ENCODE results near the gene DEFB124. TPM values are rescaled to one million over a fixed set of nuclear protein-coding genes. Genes with fewer than 3 reads are reported as not detected.

DEFB124 gene
- total RNA-seq, 4 donors from 2014 or later: not detected

DNA sequence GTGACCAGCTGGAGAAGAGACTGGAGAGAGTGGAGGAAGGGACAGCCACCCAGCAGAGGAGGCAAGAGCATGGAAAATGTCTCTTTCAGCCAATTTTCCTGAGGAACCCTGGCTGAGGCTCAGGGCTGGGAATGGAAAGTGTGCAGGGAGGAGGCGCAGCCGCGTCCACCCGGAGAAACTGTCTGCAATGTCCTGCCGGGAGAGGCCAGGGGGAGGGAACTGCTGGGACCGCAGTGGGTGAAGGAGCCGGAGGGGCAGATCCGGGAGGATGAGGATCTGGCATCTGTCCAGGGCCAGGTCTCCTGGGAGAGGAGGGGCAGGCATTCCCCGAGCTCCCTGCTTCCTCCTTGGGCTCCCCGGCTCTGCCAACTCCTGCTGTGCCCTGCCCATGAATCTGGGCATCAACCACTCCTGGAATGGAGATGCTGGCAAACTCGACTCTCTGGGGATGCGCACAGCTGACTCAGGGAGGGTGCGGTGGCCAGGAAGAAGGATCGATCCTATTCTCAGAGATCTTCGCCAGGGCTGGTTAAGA lies 21.9 kb upstream of the DEFB124 start:
- Histone ChIP-seq H3K27me3 (no peaks in the 10 kb centered on the region), H3K4me1 (peaks cover 14% of the 10 kb centered on the region), H3K27ac (no peak overlapping the region), H3K36me3 (no peaks in the 10 kb centered on the region), H3K9me3 (no peaks in the 10 kb centered on the region), H3K4me3 (no peak overlapping the region)
- DNase-seq (ENCODE audit: low spot score in 2 of 2): peak; percentile 81 to 84
- 19% methylated on average over 15 of the region's 15 CpGs for WGBS
- TF ChIP-seq EP300 (IDR thresholded peaks at IDR 0.05) (no peak), CTCF (IDR thresholded peaks at IDR 0.05) (no peak), POLR2AphosphoS5 (IDR thresholded peaks at IDR 0.05) (no peak), POLR2A (IDR thresholded peaks at IDR 0.05) (no peak)

GRCh38 chr20:31494131-31494530 lies 19.2 kb upstream of the DEFB124 start:
- Histone ChIP-seq H3K36me3 (no peaks in the 10 kb centered on the region), H3K27me3 (no peaks in the 10 kb centered on the region), H3K9me3 (no peaks in the 10 kb centered on the region), H3K27ac (no peak overlapping the region), H3K4me3 (no peak overlapping the region), H3K4me1 (peaks cover 14% of the 10 kb centered on the region)
- TF ChIP-seq CTCF (IDR thresholded peaks at IDR 0.05) (peak in 1 of 2 donors; percentile 35), EP300 (IDR thresholded peaks at IDR 0.05) (no peak)
- no peak for DNase-seq (ENCODE audit: low spot score in 2 of 2)
- 59% methylated on average over 2 of the region's 2 CpGs for WGBS

DNA sequence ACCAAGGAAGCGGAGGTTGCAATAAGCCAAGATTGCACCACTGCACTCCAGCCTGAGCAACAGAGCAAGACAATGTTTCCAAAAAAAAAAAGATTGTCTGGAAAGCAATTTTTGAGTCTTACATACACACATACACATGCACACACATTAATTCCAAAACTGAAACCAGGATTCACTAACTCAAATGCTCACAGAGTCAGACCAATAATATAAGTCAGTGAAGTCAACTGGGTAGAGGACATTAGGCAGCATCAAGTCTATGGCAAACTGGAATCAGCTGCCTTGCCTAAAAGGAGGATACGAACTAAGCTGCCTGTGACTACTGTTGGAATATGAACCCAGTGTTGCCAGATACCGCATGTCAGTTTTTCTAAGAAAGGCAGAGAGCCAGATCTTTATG lies 15.8 kb upstream of the DEFB124 start:
- DNase-seq (ENCODE audit: low spot score in 2 of 2): no peak
- TF ChIP-seq POLR2A (IDR thresholded peaks at IDR 0.05) (no peak), POLR2AphosphoS5 (IDR thresholded peaks at IDR 0.05) (no peak), EP300 (IDR thresholded peaks at IDR 0.05) (no peak), CTCF (IDR thresholded peaks at IDR 0.05) (no peak)
- peaks cover 2% of the 10 kb centered on the region for H3K27me3 ChIP-seq
- H3K4me3 ChIP-seq: no peak overlapping the region
- peaks cover 2% of the 10 kb centered on the region for H3K4me1 ChIP-seq
- WGBS: 92% methylated on average over 3 of the region's 3 CpGs
- no peaks in the 10 kb centered on the region for H3K36me3 ChIP-seq
- no peak overlapping the region for H3K27ac ChIP-seq
- no peaks in the 10 kb centered on the region for H3K9me3 ChIP-seq

- Histone ChIP-seq H3K9me3 (no peaks in the 10 kb centered on the region), H3K27ac (no peak overlapping the region), H3K4me3 (no peak overlapping the region), H3K27me3 (peaks cover 6% of the 10 kb centered on the region), H3K4me1 (peaks cover 7% of the 10 kb centered on the region), H3K36me3 (no peaks in the 10 kb centered on the region)
- WGBS: 77% methylated on average over 3 of the region's 3 CpGs
- no peak for TF ChIP-seq EP300 (IDR thresholded peaks at IDR 0.05)
- TF ChIP-seq CTCF (IDR thresholded peaks at IDR 0.05): no peak
- no peak for TF ChIP-seq POLR2AphosphoS5 (IDR thresholded peaks at IDR 0.05)
- TF ChIP-seq POLR2A (IDR thresholded peaks at IDR 0.05): no peak
- no peak for DNase-seq (ENCODE audit: low spot score in 2 of 2)
Observed at GRCh38 chr20:31489152-31489551, 14.2 kb upstream of the DEFB124 start.

- TF ChIP-seq POLR2AphosphoS5 (IDR thresholded peaks at IDR 0.05) (no peak), EP300 (IDR thresholded peaks at IDR 0.05) (no peak), CTCF (IDR thresholded peaks at IDR 0.05) (no peak), POLR2A (IDR thresholded peaks at IDR 0.05) (no peak)
- H3K27me3 ChIP-seq: peaks cover 9% of the 10 kb centered on the region
- no peak overlapping the region for H3K27ac ChIP-seq
- H3K9me3 ChIP-seq: no peaks in the 10 kb centered on the region
- WGBS: 74% methylated on average over 2 of the region's 2 CpGs
- peaks cover 7% of the 10 kb centered on the region for H3K4me1 ChIP-seq
- H3K36me3 ChIP-seq: no peaks in the 10 kb centered on the region
- H3K4me3 ChIP-seq: no peak overlapping the region
- DNase-seq (ENCODE audit: low spot score in 2 of 2): no peak
Observed at GRCh38 chr20:31488115-31488514, 13.2 kb upstream of the DEFB124 start.

Data from suprapubic skin (tissue), 4 donors.